ENCODE measurements around the gene ARHGAP42.

- TF ChIP-seq POLR2A (IDR thresholded peaks at IDR 0.05) = no peak
- no peak for TF ChIP-seq CTCF (IDR thresholded peaks at IDR 0.05)
Observed at GRCh38 chr11:100667449-100667848, 19.6 kb upstream of the ARHGAP42 start.
